Endodermal cell (in vitro differentiated cells): Measurements from ENCODE around the gene CCDC57. TPM values are rescaled to one million over a fixed set of nuclear protein-coding genes. Genes with fewer than 3 reads are reported as not detected.

ENCODE experiments used
- DNase-seq: peaks from one replicate; pipeline ENCODE4 v3.0.0-alpha.2; 2017
- H3K27ac ChIP-seq: 2 replicates; pipeline ENCODE4 v1.5.1; 2013; ENCODE audit warnings: mild to moderate bottlenecking, low read depth, low read length, moderate library complexity
- H3K27me3 ChIP-seq: 2 replicates; pipeline ENCODE4 v1.6.1; 2013; ENCODE audit warnings: mild to moderate bottlenecking, low read length, moderate library complexity; ENCODE audit not compliant: insufficient read depth, control insufficient read depth, poor library complexity, severe bottlenecking
- H3K36me3 ChIP-seq: 2 replicates; pipeline ENCODE4 v1.7.0; 2013; ENCODE audit warnings: mild to moderate bottlenecking, low read length, moderate library complexity; ENCODE audit not compliant: control insufficient read depth, insufficient read depth
- H3K4me1 ChIP-seq: one replicate; pipeline ENCODE4 v1.7.0; 2013; ENCODE audit warnings: low read length; ENCODE audit not compliant: control insufficient read depth, insufficient read depth
- H3K4me3 ChIP-seq: 2 replicates; pipeline ENCODE4 v1.5.1; 2013; ENCODE audit warnings: mild to moderate bottlenecking, low read length, moderate library complexity
- H3K9ac ChIP-seq: 2 replicates; pipeline ENCODE4 v1.6.1; 2013; ENCODE audit warnings: mild to moderate bottlenecking, low read length, moderate library complexity; ENCODE audit not compliant: poor library complexity, severe bottlenecking; ENCODE audit errors: extremely low read depth
- H3K9me3 ChIP-seq: 2 replicates; pipeline ENCODE4 v1.6.1; 2013; ENCODE audit warnings: mild to moderate bottlenecking, low read length, moderate library complexity; ENCODE audit not compliant: control insufficient read depth
- H3K27ac Mint-ChIP-seq: 2 replicates; pipeline ENCODE4 v1.8.0; 2020; ENCODE audit warnings: mixed read lengths
- H3K27me3 Mint-ChIP-seq: 2 replicates; pipeline ENCODE4 v1.8.0; 2021; ENCODE audit warnings: mild to moderate bottlenecking, mixed read lengths; ENCODE audit not compliant: insufficient read depth
- H3K36me3 Mint-ChIP-seq: 2 replicates; pipeline ENCODE4 v1.8.0; 2020; ENCODE audit warnings: low read depth, mixed read lengths
- H3K4me1 Mint-ChIP-seq: 2 replicates; pipeline ENCODE4 v1.8.0; 2020; ENCODE audit warnings: mixed read lengths
- H3K4me3 Mint-ChIP-seq: 2 replicates; pipeline ENCODE4 v1.8.0; 2020; ENCODE audit warnings: mild to moderate bottlenecking, moderate library complexity, mixed read lengths
- H3K9me3 Mint-ChIP-seq: 2 replicates; pipeline ENCODE4 v1.8.0; 2020; ENCODE audit warnings: mild to moderate bottlenecking, mixed read lengths
- WGBS, 2 experiments: methylation state at CpG; one replicate each; pipeline versions ENCODE4 v1.1.5 to v1.1.7; 2013; ENCODE audit warnings: missing lambda C conversion rate in 2 of 2, mixed read lengths in 1 of 2; ENCODE audit not compliant: insufficient coverage in 1 of 2, insufficient read length in 1 of 2; 5-methylcytosine and 5-hydroxymethylcytosine counted together
- total RNA-seq, 2 donors: library from RNA; stranded (reverse); fragmentation: NEBNext Ultra II Directional in 1 of 2; extraction: Animal tissue kit (Norgen Biotek cat#: 25700) in 1 of 2; gene quantifications; 2 replicates in 1 of 2; 3 replicates in 1 of 2; pipeline ENCODE4 v1.2.1, GENCODE V29; 2021
- TF ChIP-seq, protein P1 (sequence below): fragments of 200-600 bp; sonication (generic); conservative IDR thresholded peaks from 2 replicates; pipeline ENCODE4 v1.5.0; 2021; ENCODE audit warnings: antibody characterized with exemption, mild to moderate bottlenecking

Gene CCDC57
- total RNA-seq, 2 donors from 2014 or later = 61.8 to 82.8 TPM

DNA sequence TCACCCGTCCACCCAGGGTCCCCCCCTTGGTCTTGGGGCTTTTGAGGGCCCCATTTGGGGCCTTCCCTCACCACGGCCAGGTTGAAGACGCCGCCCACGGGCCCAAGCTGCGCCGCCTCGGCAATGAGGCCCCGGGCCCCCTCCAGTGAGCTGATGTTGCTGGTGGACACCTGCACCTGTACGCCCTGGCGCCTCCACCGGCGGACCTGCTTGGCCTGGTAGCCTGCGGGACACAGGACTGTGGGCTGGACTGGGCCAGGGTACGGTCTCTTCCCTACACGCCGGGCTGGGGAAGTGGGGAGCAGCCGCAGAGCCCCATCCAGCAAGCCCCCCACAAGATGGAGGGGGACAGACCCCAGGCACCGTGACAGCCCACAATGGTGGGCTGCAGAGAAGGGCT lies 130.2 kb downstream of the CCDC57 start:
- Histone ChIP-seq H3K27ac (no peak overlapping the region), H3K4me3 (no peak overlapping the region), H3K9ac (no peak overlapping the region), H3K36me3 (peaks cover 36% of the 10 kb centered on the region), H3K9me3 (no peaks in the 10 kb centered on the region), H3K4me1 (no peaks in the 10 kb centered on the region), H3K27me3 (no peaks in the 10 kb centered on the region)
- H3K4me1 Mint-ChIP-seq = no peaks in the 10 kb centered on the region
- no peak overlapping the region for H3K27ac Mint-ChIP-seq
- no peak overlapping the region for H3K4me3 Mint-ChIP-seq
- H3K36me3 Mint-ChIP-seq = peaks cover 33% of the 10 kb centered on the region
- no peaks in the 10 kb centered on the region for H3K9me3 Mint-ChIP-seq
- H3K27me3 Mint-ChIP-seq = no peaks in the 10 kb centered on the region
- 96 to 100% methylated on average over 14 to 19 of the region's 19 CpGs for WGBS, 2 experiments
- no peak for DNase-seq
- TF ChIP-seq, protein P1, sequence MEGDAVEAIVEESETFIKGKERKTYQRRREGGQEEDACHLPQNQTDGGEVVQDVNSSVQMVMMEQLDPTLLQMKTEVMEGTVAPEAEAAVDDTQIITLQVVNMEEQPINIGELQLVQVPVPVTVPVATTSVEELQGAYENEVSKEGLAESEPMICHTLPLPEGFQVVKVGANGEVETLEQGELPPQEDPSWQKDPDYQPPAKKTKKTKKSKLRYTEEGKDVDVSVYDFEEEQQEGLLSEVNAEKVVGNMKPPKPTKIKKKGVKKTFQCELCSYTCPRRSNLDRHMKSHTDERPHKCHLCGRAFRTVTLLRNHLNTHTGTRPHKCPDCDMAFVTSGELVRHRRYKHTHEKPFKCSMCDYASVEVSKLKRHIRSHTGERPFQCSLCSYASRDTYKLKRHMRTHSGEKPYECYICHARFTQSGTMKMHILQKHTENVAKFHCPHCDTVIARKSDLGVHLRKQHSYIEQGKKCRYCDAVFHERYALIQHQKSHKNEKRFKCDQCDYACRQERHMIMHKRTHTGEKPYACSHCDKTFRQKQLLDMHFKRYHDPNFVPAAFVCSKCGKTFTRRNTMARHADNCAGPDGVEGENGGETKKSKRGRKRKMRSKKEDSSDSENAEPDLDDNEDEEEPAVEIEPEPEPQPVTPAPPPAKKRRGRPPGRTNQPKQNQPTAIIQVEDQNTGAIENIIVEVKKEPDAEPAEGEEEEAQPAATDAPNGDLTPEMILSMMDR = no peak

DNA sequence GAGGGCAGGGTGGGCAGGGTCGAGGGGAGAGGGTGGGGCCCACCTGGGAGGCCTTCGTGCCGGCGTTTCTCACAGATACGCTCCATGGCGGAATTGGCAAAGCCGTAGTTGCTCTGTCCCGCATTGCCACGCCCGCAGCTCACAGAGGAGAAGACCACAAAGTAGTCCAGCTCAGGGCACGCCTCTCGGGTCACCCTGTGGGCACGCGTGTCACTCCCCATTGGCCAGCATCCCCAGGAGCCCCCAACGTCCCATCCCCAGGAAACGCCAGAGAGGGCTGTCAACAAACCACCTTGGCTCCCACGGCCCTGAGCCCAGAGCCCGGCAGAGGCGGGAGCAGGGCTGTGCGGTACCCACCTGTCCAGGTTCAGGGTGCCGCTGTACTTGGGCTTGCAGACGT lies 130.7 kb downstream of the CCDC57 start:
- Histone ChIP-seq H3K4me3 (no peak overlapping the region), H3K9me3 (no peaks in the 10 kb centered on the region), H3K36me3 (peaks cover 32% of the 10 kb centered on the region), H3K4me1 (no peaks in the 10 kb centered on the region), H3K27ac (no peak overlapping the region), H3K27me3 (no peaks in the 10 kb centered on the region), H3K9ac (no peak overlapping the region)
- 96 to 97% methylated on average over 17 to 22 of the region's 22 CpGs for WGBS, 2 experiments
- no peaks in the 10 kb centered on the region for H3K27me3 Mint-ChIP-seq
- H3K9me3 Mint-ChIP-seq = no peaks in the 10 kb centered on the region
- H3K36me3 Mint-ChIP-seq = peaks cover 33% of the 10 kb centered on the region
- H3K4me1 Mint-ChIP-seq = no peaks in the 10 kb centered on the region
- no peak for DNase-seq
- TF ChIP-seq, protein P1 = no peak
- no peak overlapping the region for H3K27ac Mint-ChIP-seq
- H3K4me3 Mint-ChIP-seq = no peak overlapping the region

DNA sequence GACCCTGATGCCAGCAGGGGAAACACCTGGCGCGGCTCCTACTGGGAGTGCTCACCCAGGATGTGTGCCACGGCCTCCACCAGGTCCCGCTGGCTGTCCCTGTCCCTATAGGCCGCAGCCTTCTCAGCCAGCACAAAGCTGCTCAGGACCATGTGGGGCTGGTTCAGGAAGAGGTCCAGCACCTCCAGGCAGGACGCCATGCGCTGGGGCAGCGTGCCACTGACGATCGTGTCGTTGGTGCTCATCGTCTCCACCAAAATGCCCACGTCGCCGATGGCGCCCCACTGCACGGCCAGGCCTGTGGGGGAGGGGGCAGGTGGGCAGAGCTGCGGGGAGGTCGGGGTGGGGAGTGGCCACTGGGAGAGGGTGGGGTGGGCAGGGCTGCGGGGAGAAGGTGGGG lies 131.1 kb downstream of the CCDC57 start:
- Histone ChIP-seq H3K9me3 (no peaks in the 10 kb centered on the region), H3K9ac (no peak overlapping the region), H3K27ac (no peak overlapping the region), H3K4me3 (no peak overlapping the region), H3K36me3 (peaks cover 32% of the 10 kb centered on the region), H3K4me1 (no peaks in the 10 kb centered on the region), H3K27me3 (no peaks in the 10 kb centered on the region)
- Mint-ChIP-seq H3K4me3 (no peak overlapping the region), H3K9me3 (no peaks in the 10 kb centered on the region), H3K4me1 (no peaks in the 10 kb centered on the region), H3K36me3 (peaks cover 32% of the 10 kb centered on the region), H3K27ac (no peak overlapping the region), H3K27me3 (no peaks in the 10 kb centered on the region)
- TF ChIP-seq, protein P1 = no peak
- no peak for DNase-seq
- 94 to 98% methylated on average over 7 to 20 of the region's 20 CpGs for WGBS, 2 experiments
